Suppressor macrophage treated with lipopolysaccharide for 4 hours (primary cell): ENCODE data around the gene PPP2R5E.

Source experiments
- DNase-seq: peaks from one replicate; pipeline ENCODE4 v3.0.0-alpha.2; 2020

PPP2R5E gene

GRCh38 chr14:63517354-63517753, 25.8 kb downstream of the PPP2R5E start:
- DNase-seq: no peak

GRCh38 chr14:63515240-63515639, 27.9 kb downstream of the PPP2R5E start:
- no peak for DNase-seq

GRCh38 chr14:63513756-63514155, 29.4 kb downstream of the PPP2R5E start:
- DNase-seq: no peak

GRCh38 chr14:63512861-63513260, 30.3 kb downstream of the PPP2R5E start:
- no peak for DNase-seq

GRCh38 chr14:63510538-63510937, 32.6 kb downstream of the PPP2R5E start:
- no peak for DNase-seq

GRCh38 chr14:63508033-63508432, 35.1 kb downstream of the PPP2R5E start:
- no peak for DNase-seq

GRCh38 chr14:63504648-63505047, 38.5 kb downstream of the PPP2R5E start:
- no peak for DNase-seq

GRCh38 chr14:63501429-63501828, 41.7 kb downstream of the PPP2R5E start:
- no peak for DNase-seq

GRCh38 chr14:63499701-63500250, 43.4 kb downstream of the PPP2R5E start:
- DNase-seq: no peak

GRCh38 chr14:63496837-63497400, 46.3 kb downstream of the PPP2R5E start:
- no peak for DNase-seq

GRCh38 chr14:63493246-63493645, 49.9 kb downstream of the PPP2R5E start:
- DNase-seq: no peak

GRCh38 chr14:63492391-63492790, 50.8 kb downstream of the PPP2R5E start:
- no peak for DNase-seq

GRCh38 chr14:63487724-63488123, 55.5 kb downstream of the PPP2R5E start:
- DNase-seq: no peak

GRCh38 chr14:63486738-63487137, 56.4 kb downstream of the PPP2R5E start:
- no peak for DNase-seq

- no peak for DNase-seq
Measured at GRCh38 chr14:63483315-63483714, 59.9 kb downstream of the PPP2R5E start.

GRCh38 chr14:63480599-63480998, 62.6 kb downstream of the PPP2R5E start:
- no peak for DNase-seq

GRCh38 chr14:63478437-63478852, 64.7 kb downstream of the PPP2R5E start:
- DNase-seq: no peak

GRCh38 chr14:63478010-63478409, 65.2 kb downstream of the PPP2R5E start:
- DNase-seq: peak; percentile 79

GRCh38 chr14:63477556-63477955, 65.6 kb downstream of the PPP2R5E start:
- no peak for DNase-seq

- no peak for DNase-seq
Measured at GRCh38 chr14:63475761-63476160, 67.4 kb downstream of the PPP2R5E start.

- DNase-seq: no peak
Measured at GRCh38 chr14:63474844-63475243, 68.3 kb downstream of the PPP2R5E start.

- no peak for DNase-seq
Measured at GRCh38 chr14:63474111-63474510, 69.1 kb downstream of the PPP2R5E start.

- peak; percentile 64 for DNase-seq
Measured at GRCh38 chr14:63472986-63473788, 70.0 kb downstream of the PPP2R5E start.
